ENCODE measurements around the gene RGS12. TPM values are rescaled to one million over a fixed set of nuclear protein-coding genes. Genes with fewer than 3 reads are reported as not detected.

RGS12 gene
- total and polyA plus RNA-seq, 2 of the 13 experiments (the other 11 are each of a cell fraction or from before 2014, with no cell fraction given) = 21.0 to 27.7 TPM

- TF ChIP-seq ZNF451 (CRISPR knock-in tag; IDR thresholded peaks at IDR 0.05) (peak; percentile 28; the same call in 1 of the 2 replicates), TBX2 (CRISPR knock-in tag; IDR thresholded peaks at IDR 0.05; ENCODE audit: borderline replicate concordance) (0 out of 2 replicates have a peak, but pooled peaks have one; percentile 54), TEAD3 (CRISPR knock-in tag; optimal IDR thresholded peaks at IDR 0.05; ENCODE audit: borderline replicate concordance) (peak; percentile 10), REXO4 (CRISPR knock-in tag; IDR thresholded peaks at IDR 0.05; ENCODE audit: borderline replicate concordance) (no peak), PATZ1 (CRISPR knock-in tag; IDR thresholded peaks at IDR 0.05) (0 out of 2 replicates have a peak, but pooled peaks have one; percentile 23), ZEB1 (IDR thresholded peaks at IDR 0.05; ENCODE audit: insufficient replicate concordance, low read depth) (peak; percentile 85), CCDC6 (CRISPR knock-in tag; IDR thresholded peaks at IDR 0.05) (no peak), NFKB2 (CRISPR knock-in tag; IDR thresholded peaks at IDR 0.05; ENCODE audit: borderline replicate concordance) (0 out of 2 replicates have a peak, but pooled peaks have one; percentile 6), MEIS1 (CRISPR knock-in tag; IDR thresholded peaks at IDR 0.05; ENCODE audit: borderline replicate concordance) (0 out of 2 replicates have a peak, but pooled peaks have one; percentile 32), KDM1A (CRISPR knock-in tag; IDR thresholded peaks at IDR 0.05) (no peak)
Observed at GRCh38 chr4:3250438-3250955, 42.3 kb upstream of the RGS12 start (continued).

- peak; percentile 53 for ATAC-seq
- Histone ChIP-seq H3K36me3 (replicated peaks in 1 of 2; ENCODE audit: control insufficient read depth in 1 of 2, insufficient read depth in 2 of 2, low read length in 2 of 2) (no peaks in the 10 kb centered on the region), H4K20me1 (ENCODE audit: insufficient read depth, low read length) (no peaks in the 10 kb centered on the region), H3K4me3 (replicated peaks in 1 of 3; ENCODE audit: insufficient read depth in 1 of 3, low read depth in 2 of 3, low read length in 3 of 3) (peak overlapping the region; percentile 56 to 76 (median 57)), H3K4me1 (ENCODE audit: insufficient read depth, low read length) (peaks cover 31% of the 10 kb centered on the region), H3K27ac (ENCODE audit: extremely low read length, insufficient read depth, low read length) (no peak overlapping the region), H2AFZ (ENCODE audit: low read length) (no peak overlapping the region), H3K9me3 (ENCODE audit: low read length) (no peaks in the 10 kb centered on the region), H3K27me3 (ENCODE audit: control insufficient read depth in 1 of 2, insufficient read depth in 2 of 2, low read length in 2 of 2) (no peaks in the 10 kb centered on the region), H3K9ac (ENCODE audit: insufficient read depth, low read depth, low read length) (peak overlapping the region; percentile 58), H3K79me2 (ENCODE audit: insufficient read depth, low read length) (no peaks in the 10 kb centered on the region), H3K4me2 (ENCODE audit: low read depth, low read length) (peak overlapping the region; percentile 91)
- in situ Hi-C loops (cut with HindIII; ENCODE audit: extremely low pct_ligation_motif_present, low pct_unique_long_range_greater_than_20kb) (no loop called here), intact Hi-C loops (cut with micrococcal nuclease; ENCODE audit: unreplicated experiment) (no loop called here)
- ChIA-PET POLR2A (no interaction called here), CTCF (ENCODE audit: low intra/inter-chr PET ratio, low total read pairs) (no interaction called here)
- no peak for FAIRE-seq
- no TSS peak for BruUV-seq (replicated peaks)
- WGBS (ENCODE audit: low lambda C conversion rate) = 5% methylated on average over 2 of the region's 19 CpGs
- no peak for DNase-seq (ENCODE audit: low spot score)
- TF ChIP-seq HES4 (CRISPR knock-in tag; IDR thresholded peaks at IDR 0.05; ENCODE audit: borderline replicate concordance) = peak; percentile 45; the same call in 1 of the 2 replicates
- TF ChIP-seq U2AF1 (optimal IDR thresholded peaks at IDR 0.05; ENCODE audit: low read depth, low read length) = no peak
- no peak for TF ChIP-seq AGO1 (IDR thresholded peaks at IDR 0.05; ENCODE audit: low read depth, low read length, poor library complexity, severe bottlenecking)
Observed at GRCh38 chr4:3250956-3251690, 41.7 kb upstream of the RGS12 start.

Data from HepG2 (cell line).